ENCODE measurements around the gene ABCC8. TPM values are rescaled to one million over a fixed set of nuclear protein-coding genes. Genes with fewer than 3 reads are reported as not detected.

ABCC8 gene
- total and polyA plus RNA-seq, 2 of the 8 experiments (the other 6 are each of a cell fraction or from before 2014, with no cell fraction given): 3.7 to 4.9 TPM

GRCh38 chr11:17351510-17352176, 125.0 kb downstream of the ABCC8 start, which contains the start of gene NCR3LG1:
Gene NCR3LG1, plus strand, starts transcription at chr11:17351800. Its CDS starts 170 bp downstream, at chr11:17351970.
- Histone ChIP-seq H2BK12ac (ENCODE audit: low read depth, low read length) (0 out of 2 replicates have a peak within 1 kb of the TSS, but pooled peaks have one; percentile 27), H3K79me1 (ENCODE audit: low read depth, low read length) (no peaks in the 10 kb centered on the region), H3K4me3 (ENCODE audit: extremely low read depth in 1 of 4, insufficient read depth in 2 of 4, low read depth in 3 of 4, low read length in 4 of 4) (peak within 1 kb of the TSS; percentile 32 to 68 (median 43)), H3K79me2 (ENCODE audit: control insufficient read depth in 1 of 2, insufficient read depth in 2 of 2, low read length in 2 of 2) (no peaks in the 10 kb centered on the region), H3K9me3 (ENCODE audit: insufficient read depth in 2 of 2, low read depth in 1 of 2, low read length in 1 of 2) (no peaks in the 10 kb centered on the region), H3K4me2 (ENCODE audit: insufficient read depth in 1 of 2, low read depth in 2 of 2, low read length in 2 of 2) (peak within 1 kb of the TSS; percentile 83 to 93), H3K36me3 (ENCODE audit: control insufficient read depth in 2 of 4, insufficient read depth in 4 of 4, low read length in 3 of 4) (no peaks in the 10 kb centered on the region), H3K56ac (replicated peaks; ENCODE audit: insufficient read length, low read depth, low read length) (no peak within 1 kb of the TSS), H3K27ac (ENCODE audit: low read depth, low read length) (no peak within 1 kb of the TSS), H4K5ac (ENCODE audit: insufficient read length, low read depth, low read length) (no peak within 1 kb of the TSS), H2AFZ (ENCODE audit: low read length) (no peak within 1 kb of the TSS), H3K9ac (replicated peaks in 1 of 4; ENCODE audit: extremely low read depth in 1 of 4, low read depth in 3 of 4, low read length in 3 of 4) (peak within 1 kb of the TSS in 2 of 4 experiments; percentile 25 to 27; a peak in 2 of 7 replicates), H2BK15ac (ENCODE audit: low read length) (no peak within 1 kb of the TSS), H2AK5ac (ENCODE audit: low read depth, low read length) (no peak within 1 kb of the TSS), H2BK5ac (ENCODE audit: low read depth, low read length) (no peak within 1 kb of the TSS), H3K27me3 (replicated peaks in 1 of 4; ENCODE audit: control insufficient read depth in 3 of 4, extremely low read depth in 1 of 4, insufficient read depth in 3 of 4, low read length in 3 of 4) (peaks cover 29 to 54% (median 44%) of the 10 kb centered on the region in 4 experiments), H2BK20ac (ENCODE audit: low read length) (no peak within 1 kb of the TSS), H3K4ac (replicated peaks; ENCODE audit: insufficient read length, low read depth, low read length) (no peak within 1 kb of the TSS), H3K4me1 (replicated peaks in 1 of 4; ENCODE audit: control insufficient read depth in 3 of 4, insufficient read depth in 4 of 4, low read length in 3 of 4) (peaks cover 0 to 8% (median 4%) of the 10 kb centered on the region in 4 experiments; a peak in 5 of 7 replicates), H4K20me1 (replicated peaks in 1 of 2; ENCODE audit: control insufficient read depth in 1 of 2, insufficient read depth in 2 of 2, low read length in 2 of 2) (peaks cover 0 to 2% of the 10 kb centered on the region in 2 experiments), H3K18ac (ENCODE audit: extremely low read depth, low read length) (peak within 1 kb of the TSS; percentile 38), H3K23ac (ENCODE audit: insufficient read length) (no peak within 1 kb of the TSS), H3K23me2 (ENCODE audit: low read depth, low read length) (peaks cover 15% of the 10 kb centered on the region; the same call in 1 of the 2 replicates), H2BK120ac (replicated peaks; ENCODE audit: low read depth, low read length) (no peak within 1 kb of the TSS), H4K8ac (ENCODE audit: extremely low read depth, insufficient read depth, low read length) (peak within 1 kb of the TSS; percentile 72; the same call in 1 of the 2 replicates), H3K14ac (ENCODE audit: insufficient read length) (no peak within 1 kb of the TSS), H4K91ac (replicated peaks; ENCODE audit: insufficient read length, low read length) (no peak within 1 kb of the TSS)
- ChIA-PET POLR2A (ENCODE audit: partially characterized antibody) (no interaction called here), CTCF (ENCODE audit: partially characterized antibody) (interaction anchor here (0.5 to 0.7 kb wide), 2 partner anchors 153 to 170 kb away, joined by 3 to 5 read pairs; no protein-coding TSS in a partner anchor)
- WGBS, 2 experiments (ENCODE audit: extremely low coverage in 1 of 2, insufficient coverage in 1 of 2, insufficient read length in 1 of 2, insufficient replicate concordance in 2 of 2, low coverage in 1 of 2, low lambda C conversion rate in 2 of 2, missing lambda C conversion rate in 1 of 2): 3% methylated on average over 52 of the region's 61 CpGs; no CpG with 5 or more reads in 1 of the 2 experiments
- FAIRE-seq (no peak), DNase-seq (ENCODE audit: low read depth in 1 of 2, low spot score in 2 of 2) (peak in 1 of 2 experiments; percentile 71)
- TF ChIP-seq CHD1 (IDR thresholded peaks at IDR 0.05; ENCODE audit: low read depth, low read length) (no peak), BACH1 (IDR thresholded peaks at IDR 0.05; ENCODE audit: low read length) (peak; percentile 37; the same call in 1 of the 2 replicates), RXRA (IDR thresholded peaks at IDR 0.05; ENCODE audit: insufficient read depth, low read depth, low read length) (no peak), SP2 (IDR thresholded peaks at IDR 0.05; ENCODE audit: low read length) (no peak), MAX (IDR thresholded peaks at IDR 0.05) (peak; percentile 78), USF2 (IDR thresholded peaks at IDR 0.05; ENCODE audit: low read length) (no peak), BCL11A (IDR thresholded peaks at IDR 0.05; ENCODE audit: low read depth in 2 of 2, low read length in 2 of 2) (no peak), EZH2 (IDR thresholded peaks at IDR 0.05; ENCODE audit: low read depth, low read length, severe bottlenecking) (peak; percentile 79), FOSL1 (IDR thresholded peaks at IDR 0.05; ENCODE audit: insufficient read depth, low read depth, low read length) (no peak), EGR1 (IDR thresholded peaks at IDR 0.05; ENCODE audit: borderline replicate concordance, low read depth, low read length) (no peak), POLR2A (IDR thresholded peaks at IDR 0.05; ENCODE audit: control extremely low read depth in 1 of 2, low read depth in 2 of 2, low read length in 2 of 2) (peak in 1 of 2 experiments; percentile 14; a peak in 1 of 3 replicates)
